ENCODE results near the gene ETFA. TPM values are rescaled to one million over a fixed set of nuclear protein-coding genes. Genes with fewer than 3 reads are reported as not detected.
A peak's percentile ranks its signal among the peaks of the same experiment; 100 is the strongest.
"Not testable (repeated sequence)": the region's sequence is repeated elsewhere in the genome, so short reads cannot be mapped to it uniquely, and the experiment has no call there.

ETFA gene
- total RNA-seq, 2 experiments from 2014 or later: 108 to 111 TPM

GRCh38 chr15:76286271-76286879, 24.9 kb downstream of the ETFA start:
- H3K4me1 Mint-ChIP-seq (ENCODE audit: low read depth): peaks cover 27% of the 10 kb centered on the region
- ATAC-seq: peak; percentile 95
- H3K36me3 Mint-ChIP-seq (ENCODE audit: low read depth): peaks cover 37% of the 10 kb centered on the region
- no peaks in the 10 kb centered on the region for H3K27me3 Mint-ChIP-seq (ENCODE audit: low read depth)
- peak overlapping the region; percentile 87 for H3K27ac Mint-ChIP-seq
- peak; percentile 60 for DNase-seq
- H3K4me3 Mint-ChIP-seq: peak overlapping the region; percentile 69
- ChIA-PET CTCF (interaction anchor here (0.8 to 2.7 kb wide), 5 partner anchors 12 to 95 kb away, joined by 3 to 8 read pairs (median 7); partner anchors contain the start of gene ETFA), POLR2A (no interaction called here)
- H3K9me3 Mint-ChIP-seq (ENCODE audit: insufficient read depth): no peaks in the 10 kb centered on the region

- POLR2A ChIA-PET: no interaction called here
- ATAC-seq: no peak
- Mint-ChIP-seq H3K36me3 (ENCODE audit: low read depth) (peaks cover 36% of the 10 kb centered on the region), H3K27ac (no peak overlapping the region), H3K4me1 (ENCODE audit: low read depth) (peaks cover 27% of the 10 kb centered on the region), H3K4me3 (no peak overlapping the region), H3K9me3 (ENCODE audit: insufficient read depth) (no peaks in the 10 kb centered on the region), H3K27me3 (ENCODE audit: low read depth) (no peaks in the 10 kb centered on the region)
- DNase-seq: peak; percentile 25
- CTCF ChIA-PET: interaction anchor here (0.7 to 2.7 kb wide), 5 partner anchors 26 to 94 kb away, joined by 3 to 8 read pairs (median 7); partner anchors contain the start of gene ETFA
Measured at GRCh38 chr15:76285241-76285825, 25.9 kb downstream of the ETFA start.

GRCh38 chr15:76282465-76282864, 28.8 kb downstream of the ETFA start:
- no peak overlapping the region for H3K4me3 Mint-ChIP-seq
- ChIA-PET CTCF (no interaction called here), POLR2A (interaction anchor here (0.7 kb wide), 1 partner anchor 100 kb away, joined by 3 read pairs; no protein-coding TSS in a partner anchor)
- ATAC-seq (no peak), DNase-seq (no peak)
- H3K27me3 Mint-ChIP-seq (ENCODE audit: low read depth): no peaks in the 10 kb centered on the region
- no peaks in the 10 kb centered on the region for H3K9me3 Mint-ChIP-seq (ENCODE audit: insufficient read depth)
- H3K27ac Mint-ChIP-seq: no peak overlapping the region
- H3K36me3 Mint-ChIP-seq (ENCODE audit: low read depth): peaks cover 48% of the 10 kb centered on the region
- H3K4me1 Mint-ChIP-seq (ENCODE audit: low read depth): peaks cover 25% of the 10 kb centered on the region

- no peak overlapping the region for H3K27ac Mint-ChIP-seq
- no peaks in the 10 kb centered on the region for H3K27me3 Mint-ChIP-seq (ENCODE audit: low read depth)
- H3K9me3 Mint-ChIP-seq (ENCODE audit: insufficient read depth): no peaks in the 10 kb centered on the region
- POLR2A ChIA-PET: no interaction called here
- DNase-seq: no peak
- H3K36me3 Mint-ChIP-seq (ENCODE audit: low read depth): peaks cover 52% of the 10 kb centered on the region
- H3K4me3 Mint-ChIP-seq: no peak overlapping the region
- ATAC-seq: no peak
- CTCF ChIA-PET: no interaction called here
- H3K4me1 Mint-ChIP-seq (ENCODE audit: low read depth): peaks cover 10% of the 10 kb centered on the region
Measured at GRCh38 chr15:76278651-76279050, 32.6 kb downstream of the ETFA start.

- ChIA-PET POLR2A (no interaction called here), CTCF (interaction anchor here (1.0 kb wide), 1 partner anchor 12 kb away, joined by 3 read pairs; no protein-coding TSS in a partner anchor)
- DNase-seq: no peak
- no peaks in the 10 kb centered on the region for H3K4me1 Mint-ChIP-seq (ENCODE audit: low read depth)
- H3K36me3 Mint-ChIP-seq (ENCODE audit: low read depth): peaks cover 61% of the 10 kb centered on the region
- H3K27ac Mint-ChIP-seq: no peak overlapping the region
- H3K4me3 Mint-ChIP-seq: no peak overlapping the region
- H3K9me3 Mint-ChIP-seq (ENCODE audit: insufficient read depth): no peaks in the 10 kb centered on the region
- ATAC-seq: no peak
- H3K27me3 Mint-ChIP-seq (ENCODE audit: low read depth): no peaks in the 10 kb centered on the region
Measured at GRCh38 chr15:76274821-76275220, 36.4 kb downstream of the ETFA start.

DNA sequence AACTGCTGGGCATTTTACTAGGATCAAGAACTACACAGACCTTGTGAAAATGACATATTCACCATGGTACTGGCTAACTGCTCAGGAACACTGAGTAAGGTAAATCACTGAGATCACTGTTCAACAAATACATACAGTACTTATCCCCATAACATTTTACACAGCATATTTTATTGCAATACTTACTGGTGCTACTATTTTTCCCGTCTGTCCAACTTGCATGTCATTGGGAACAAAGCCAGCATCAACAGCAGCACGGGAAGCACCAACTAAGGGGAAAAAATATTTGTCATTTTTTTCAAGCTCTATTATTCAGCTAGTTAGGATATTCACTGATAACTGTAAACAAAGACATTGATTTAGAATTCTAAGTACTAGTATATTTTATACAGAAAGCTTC, 37.0 kb downstream of the ETFA start:
- no peak overlapping the region for H3K27ac Mint-ChIP-seq
- no peak for DNase-seq
- H3K9me3 Mint-ChIP-seq (ENCODE audit: insufficient read depth): peaks cover 4% of the 10 kb centered on the region
- H3K4me3 Mint-ChIP-seq: no peak overlapping the region
- H3K4me1 Mint-ChIP-seq (ENCODE audit: low read depth): no peaks in the 10 kb centered on the region
- POLR2A ChIA-PET: no interaction called here
- peaks cover 64% of the 10 kb centered on the region for H3K36me3 Mint-ChIP-seq (ENCODE audit: low read depth)
- H3K27me3 Mint-ChIP-seq (ENCODE audit: low read depth): no peaks in the 10 kb centered on the region
- CTCF ChIA-PET: interaction anchor here (1.0 kb wide), 1 partner anchor 12 kb away, joined by 3 read pairs; no protein-coding TSS in a partner anchor
- ATAC-seq: no peak

DNA sequence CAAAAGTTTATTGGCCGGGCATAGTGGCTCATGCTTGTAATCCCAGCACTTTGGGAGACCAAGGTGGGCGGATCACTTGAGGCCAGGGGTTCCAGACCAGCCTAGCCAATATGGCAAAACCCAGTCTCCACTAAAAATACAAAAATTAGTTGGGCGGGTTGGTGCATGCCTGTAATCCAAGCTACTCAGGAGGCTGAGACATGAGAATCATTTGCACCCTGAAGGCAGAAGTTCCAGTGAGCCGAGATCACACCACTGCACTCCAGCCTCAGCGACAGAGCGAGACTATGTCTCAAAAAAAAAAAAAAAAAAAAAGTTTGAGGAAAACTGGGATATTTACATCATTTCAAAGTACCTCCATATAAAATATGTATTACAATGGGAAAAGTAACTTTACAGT, 40.4 kb downstream of the ETFA start:
- no peak overlapping the region for H3K27ac Mint-ChIP-seq
- no peak overlapping the region for H3K4me3 Mint-ChIP-seq
- POLR2A ChIA-PET: no interaction called here
- H3K9me3 Mint-ChIP-seq (ENCODE audit: insufficient read depth): peaks cover 21% of the 10 kb centered on the region
- H3K4me1 Mint-ChIP-seq (ENCODE audit: low read depth): no peaks in the 10 kb centered on the region
- CTCF ChIA-PET: no interaction called here
- ATAC-seq: no peak
- peaks cover 71% of the 10 kb centered on the region for H3K36me3 Mint-ChIP-seq (ENCODE audit: low read depth)
- DNase-seq: no peak
- H3K27me3 Mint-ChIP-seq (ENCODE audit: low read depth): no peaks in the 10 kb centered on the region

- Mint-ChIP-seq H3K36me3 (ENCODE audit: low read depth) (peaks cover 90% of the 10 kb centered on the region), H3K4me1 (ENCODE audit: low read depth) (peaks cover 3% of the 10 kb centered on the region), H3K27me3 (ENCODE audit: low read depth) (no peaks in the 10 kb centered on the region), H3K4me3 (no peak overlapping the region), H3K9me3 (ENCODE audit: insufficient read depth) (peaks cover 49% of the 10 kb centered on the region), H3K27ac (no peak overlapping the region)
- POLR2A ChIA-PET: no interaction called here
- CTCF ChIA-PET: interaction anchor here (0.9 kb wide), 1 partner anchor 31 kb away, joined by 3 read pairs; no protein-coding TSS in a partner anchor
- ATAC-seq (no peak), DNase-seq (no peak)
Measured at GRCh38 chr15:76267077-76267476, 44.2 kb downstream of the ETFA start.

DNA sequence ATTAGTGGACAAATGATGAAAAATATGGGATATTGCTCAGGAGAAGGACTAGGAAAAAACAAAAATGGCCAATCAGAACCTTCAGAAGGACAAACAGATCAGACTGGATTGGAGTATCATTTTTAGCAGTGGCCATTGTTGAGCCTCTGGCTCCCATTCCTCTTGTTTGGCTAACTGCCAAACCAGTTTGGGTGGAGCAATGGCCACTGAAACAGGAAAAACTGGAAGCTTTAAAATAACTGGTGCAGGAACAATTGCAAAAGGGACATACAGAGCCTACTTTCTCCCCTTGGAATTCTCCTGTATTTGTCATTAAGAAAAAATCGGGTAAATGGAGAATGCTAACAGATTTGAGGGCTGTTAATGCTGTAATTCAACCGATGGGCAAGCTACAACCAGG, 45.5 kb downstream of the ETFA start:
- Mint-ChIP-seq H3K36me3 (ENCODE audit: low read depth) (peaks cover 95% of the 10 kb centered on the region), H3K9me3 (ENCODE audit: insufficient read depth) (peaks cover 49% of the 10 kb centered on the region)
- ATAC-seq; POLR2A ChIA-PET; H3K27me3 Mint-ChIP-seq (ENCODE audit: low read depth); H3K4me1 Mint-ChIP-seq (ENCODE audit: low read depth); DNase-seq; H3K4me3 Mint-ChIP-seq; H3K27ac Mint-ChIP-seq: not testable (repeated sequence)
- CTCF ChIA-PET: interaction anchor here (1.3 kb wide), 1 partner anchor 30 kb away, joined by 4 read pairs; no protein-coding TSS in a partner anchor

DNA sequence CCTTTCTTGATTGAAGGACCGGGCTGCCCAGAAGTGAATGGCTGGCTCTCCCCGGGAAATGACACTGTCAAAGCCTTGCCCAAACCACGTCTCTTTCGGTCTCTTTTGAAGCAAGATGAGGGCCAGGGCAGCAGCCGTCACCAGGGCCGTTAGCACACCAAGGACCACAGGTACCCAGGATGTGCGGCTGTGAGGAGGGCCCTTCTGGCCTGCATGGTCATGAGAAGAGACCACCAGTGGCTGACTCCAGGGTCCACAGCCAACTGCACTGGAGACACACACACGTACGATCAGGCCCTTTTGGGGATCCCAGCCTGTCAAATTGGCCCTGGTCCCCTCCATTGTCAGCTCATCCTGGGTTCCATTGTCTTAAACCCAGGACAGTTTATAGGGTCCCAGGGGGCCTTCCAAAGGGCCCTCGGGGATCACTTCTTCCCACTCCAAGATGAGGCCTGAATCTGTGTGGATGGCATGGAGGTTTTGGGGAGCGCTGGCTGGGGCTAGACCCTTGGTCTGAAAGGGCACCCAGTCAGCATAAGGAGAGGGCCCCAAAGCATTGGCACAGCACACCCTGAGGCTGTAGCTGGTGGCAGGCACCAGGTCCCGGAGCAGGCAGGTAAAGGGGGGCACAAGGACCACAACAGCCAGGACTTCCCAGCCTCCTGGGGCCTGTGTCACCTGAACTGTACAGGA, 50.9 kb downstream of the ETFA start:
- peaks cover 23% of the 10 kb centered on the region for H3K9me3 Mint-ChIP-seq (ENCODE audit: insufficient read depth)
- ATAC-seq: no peak
- DNase-seq: no peak
- ChIA-PET POLR2A (no interaction called here), CTCF (no interaction called here)
- H3K36me3 Mint-ChIP-seq (ENCODE audit: low read depth): peaks cover 76% of the 10 kb centered on the region
- no peak overlapping the region for H3K27ac Mint-ChIP-seq
- no peaks in the 10 kb centered on the region for H3K27me3 Mint-ChIP-seq (ENCODE audit: low read depth)
- no peak overlapping the region for H3K4me3 Mint-ChIP-seq
- peaks cover 3% of the 10 kb centered on the region for H3K4me1 Mint-ChIP-seq (ENCODE audit: low read depth)

DNA sequence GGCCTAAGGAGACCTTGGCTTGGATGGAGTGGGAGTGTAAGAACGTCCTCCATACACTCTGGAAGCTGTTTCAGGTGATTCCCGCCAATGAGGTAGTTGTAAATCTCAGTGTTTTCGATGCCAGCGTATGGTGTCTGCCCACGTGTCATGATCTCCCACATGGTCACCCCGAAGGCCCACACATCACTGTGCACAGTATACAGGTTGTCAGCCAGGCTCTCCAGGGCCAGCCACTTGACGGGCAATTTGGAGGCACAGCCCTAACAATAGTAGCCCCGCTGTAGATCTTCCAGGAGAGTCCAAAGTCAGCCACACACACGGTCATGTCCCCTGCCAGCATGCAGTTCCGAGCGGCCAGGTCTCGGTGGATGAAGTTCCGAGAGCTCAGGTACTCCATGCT, 51.9 kb downstream of the ETFA start:
- ChIA-PET POLR2A (no interaction called here), CTCF (no interaction called here)
- Mint-ChIP-seq H3K4me3 (no peak overlapping the region), H3K36me3 (ENCODE audit: low read depth) (peaks cover 69% of the 10 kb centered on the region), H3K27me3 (ENCODE audit: low read depth) (no peaks in the 10 kb centered on the region), H3K27ac (no peak overlapping the region), H3K4me1 (ENCODE audit: low read depth) (peaks cover 3% of the 10 kb centered on the region), H3K9me3 (ENCODE audit: insufficient read depth) (peaks cover 17% of the 10 kb centered on the region)
- DNase-seq (no peak), ATAC-seq (no peak)

DNA sequence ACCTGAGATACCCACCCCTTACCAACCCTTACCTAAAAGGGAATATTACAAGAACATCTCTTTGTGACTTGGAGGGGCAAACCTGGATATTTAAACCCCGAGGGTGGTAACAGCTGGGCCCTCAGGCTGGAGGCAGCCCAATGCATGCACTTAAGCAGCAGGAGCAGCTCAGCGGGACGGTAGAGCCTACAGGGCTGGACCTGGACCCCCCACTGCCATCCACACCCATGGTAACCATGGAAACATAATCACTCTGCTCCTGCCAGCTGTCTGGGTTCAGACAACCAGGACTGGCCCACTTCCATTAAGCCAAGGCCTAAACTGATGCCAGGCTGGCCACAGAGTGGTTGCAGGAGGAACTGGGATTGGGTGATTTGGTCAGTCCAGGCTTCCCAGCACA, 52.8 kb downstream of the ETFA start:
- H3K4me1 Mint-ChIP-seq (ENCODE audit: low read depth): peaks cover 3% of the 10 kb centered on the region
- H3K27ac Mint-ChIP-seq: no peak overlapping the region
- CTCF ChIA-PET: no interaction called here
- peaks cover 65% of the 10 kb centered on the region for H3K36me3 Mint-ChIP-seq (ENCODE audit: low read depth)
- POLR2A ChIA-PET: no interaction called here
- ATAC-seq (no peak), DNase-seq (no peak)
- no peaks in the 10 kb centered on the region for H3K27me3 Mint-ChIP-seq (ENCODE audit: low read depth)
- no peak overlapping the region for H3K4me3 Mint-ChIP-seq
- peaks cover 10% of the 10 kb centered on the region for H3K9me3 Mint-ChIP-seq (ENCODE audit: insufficient read depth)

All from activated CD8-positive, alpha-beta T cell treated with anti-CD3 and anti-CD28 coated beads, Interleukin-2, amount 10 ng/mL, durations not matched to agents 7 days and 5 days (primary cell).